ENCODE data around the gene MOCOS.

The MOCOS gene

DNA sequence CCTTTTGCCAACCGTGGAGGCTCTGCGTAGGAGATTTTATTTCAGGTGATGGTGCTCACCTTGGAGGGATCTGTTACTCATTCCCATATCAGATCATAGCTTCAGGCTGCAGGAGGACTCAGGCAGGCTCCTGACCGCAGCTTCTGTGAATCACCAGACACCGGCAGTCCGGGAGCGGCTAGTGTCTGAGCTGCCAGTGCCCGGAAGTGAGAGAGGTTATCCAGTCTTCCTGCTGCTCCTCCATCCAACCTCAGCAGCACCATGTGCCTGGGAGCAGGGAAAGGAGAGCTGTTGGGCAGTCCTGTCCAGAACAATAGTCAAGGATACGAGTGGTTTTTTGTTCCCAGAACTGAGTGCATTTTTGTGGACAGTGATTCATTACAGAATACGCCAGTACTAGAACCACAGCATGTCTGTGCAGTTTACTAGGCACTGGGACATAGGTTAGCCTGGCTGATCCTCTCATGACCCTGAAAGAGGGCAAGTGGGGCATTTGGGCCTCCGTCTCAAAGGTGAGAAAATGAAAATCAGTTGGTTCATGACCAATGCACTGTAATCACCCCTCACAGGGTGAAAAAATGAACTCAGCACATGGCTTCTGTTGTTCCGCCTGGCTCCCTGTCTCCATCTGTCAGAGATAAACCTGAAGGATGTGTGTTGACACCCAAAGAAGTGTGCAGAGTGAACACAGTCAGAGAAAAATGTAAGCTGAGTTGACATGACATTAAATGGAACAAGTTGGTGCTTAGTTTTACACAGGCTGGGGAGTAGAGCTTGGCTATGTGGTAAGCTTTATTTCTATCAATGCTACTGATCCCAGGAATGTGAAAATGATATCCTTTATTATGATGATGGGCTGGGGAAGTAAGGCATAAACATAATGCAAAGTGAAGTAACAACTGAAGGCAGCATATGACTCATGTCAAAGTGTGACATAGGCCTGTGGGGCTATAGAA lies 122.4 kb downstream of the MOCOS start:
- TF ChIP-seq, protein P1, sequence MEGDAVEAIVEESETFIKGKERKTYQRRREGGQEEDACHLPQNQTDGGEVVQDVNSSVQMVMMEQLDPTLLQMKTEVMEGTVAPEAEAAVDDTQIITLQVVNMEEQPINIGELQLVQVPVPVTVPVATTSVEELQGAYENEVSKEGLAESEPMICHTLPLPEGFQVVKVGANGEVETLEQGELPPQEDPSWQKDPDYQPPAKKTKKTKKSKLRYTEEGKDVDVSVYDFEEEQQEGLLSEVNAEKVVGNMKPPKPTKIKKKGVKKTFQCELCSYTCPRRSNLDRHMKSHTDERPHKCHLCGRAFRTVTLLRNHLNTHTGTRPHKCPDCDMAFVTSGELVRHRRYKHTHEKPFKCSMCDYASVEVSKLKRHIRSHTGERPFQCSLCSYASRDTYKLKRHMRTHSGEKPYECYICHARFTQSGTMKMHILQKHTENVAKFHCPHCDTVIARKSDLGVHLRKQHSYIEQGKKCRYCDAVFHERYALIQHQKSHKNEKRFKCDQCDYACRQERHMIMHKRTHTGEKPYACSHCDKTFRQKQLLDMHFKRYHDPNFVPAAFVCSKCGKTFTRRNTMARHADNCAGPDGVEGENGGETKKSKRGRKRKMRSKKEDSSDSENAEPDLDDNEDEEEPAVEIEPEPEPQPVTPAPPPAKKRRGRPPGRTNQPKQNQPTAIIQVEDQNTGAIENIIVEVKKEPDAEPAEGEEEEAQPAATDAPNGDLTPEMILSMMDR (IDR thresholded peaks at IDR 0.05; ENCODE audit: control insufficient read depth, insufficient read depth, low read depth, low read length, missing control alignments) = no peak
- H3K4me3 ChIP-seq (ENCODE audit: control insufficient read depth, low read depth, low read length) = no peak overlapping the region
- peak; percentile 99 for DNase-seq (ENCODE audit: low read depth)

DNA sequence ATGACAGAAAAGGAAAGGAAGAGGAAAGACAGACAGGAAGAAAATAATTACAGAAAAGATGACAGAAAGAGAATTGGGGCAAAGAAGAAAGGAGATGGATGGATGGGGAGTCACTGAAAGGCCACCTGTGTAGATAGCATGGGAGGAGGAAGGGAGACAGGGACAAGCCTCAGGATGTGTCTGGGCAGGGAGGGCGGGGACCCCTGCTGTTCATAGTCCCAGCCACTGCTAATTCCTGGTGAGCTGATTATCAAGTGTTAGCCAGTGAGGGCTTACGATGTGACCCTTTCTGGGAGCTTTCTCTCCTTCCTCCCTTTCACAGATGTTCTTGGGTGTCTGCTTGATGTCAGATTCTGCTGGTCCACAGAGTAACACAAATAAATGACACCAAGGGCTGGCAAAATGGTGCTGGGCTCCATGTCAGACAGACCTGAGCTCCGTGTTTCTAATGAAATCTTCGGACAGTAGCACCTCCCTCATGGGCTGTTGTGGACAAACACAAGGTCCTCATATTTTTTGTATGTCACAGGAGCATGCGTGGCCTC lies 123.8 kb downstream of the MOCOS start:
- TF ChIP-seq, protein P1 (IDR thresholded peaks at IDR 0.05; ENCODE audit: control insufficient read depth, insufficient read depth, low read depth, low read length, missing control alignments) = no peak
- no peak overlapping the region for H3K4me3 ChIP-seq (ENCODE audit: control insufficient read depth, low read depth, low read length)
- DNase-seq (ENCODE audit: low read depth) = no peak

DNA sequence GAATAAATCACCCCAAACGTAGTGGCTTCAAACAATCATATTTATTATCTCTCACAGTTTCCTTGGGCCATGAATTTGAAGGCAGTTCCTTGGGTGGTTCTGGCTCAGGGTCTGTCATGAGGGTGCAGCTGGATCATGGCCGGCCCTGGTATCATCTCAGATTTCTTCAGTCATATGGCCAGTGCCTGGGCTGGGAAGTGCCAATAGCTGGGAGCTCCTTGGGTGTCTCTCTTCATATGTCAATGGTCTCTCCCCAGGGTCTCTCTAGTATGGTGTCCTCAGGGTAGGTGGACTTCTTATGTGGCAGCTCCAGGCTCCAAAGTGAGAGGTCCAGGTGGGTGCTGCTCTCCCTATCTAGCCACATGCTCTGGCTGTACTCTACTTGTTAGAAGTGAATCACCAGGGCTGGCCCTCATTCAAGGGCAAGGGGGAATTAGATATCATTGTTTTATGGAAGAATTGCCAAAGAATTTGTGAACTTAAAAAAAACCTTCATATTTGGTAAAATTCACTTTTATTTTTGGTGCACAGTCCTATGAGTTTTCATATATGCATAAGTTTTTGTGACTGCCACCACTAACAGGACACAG lies 125.6 kb downstream of the MOCOS start:
- TF ChIP-seq, protein P1 (IDR thresholded peaks at IDR 0.05; ENCODE audit: control insufficient read depth, insufficient read depth, low read depth, low read length, missing control alignments) = no peak
- no peak for DNase-seq (ENCODE audit: low read depth)

DNA sequence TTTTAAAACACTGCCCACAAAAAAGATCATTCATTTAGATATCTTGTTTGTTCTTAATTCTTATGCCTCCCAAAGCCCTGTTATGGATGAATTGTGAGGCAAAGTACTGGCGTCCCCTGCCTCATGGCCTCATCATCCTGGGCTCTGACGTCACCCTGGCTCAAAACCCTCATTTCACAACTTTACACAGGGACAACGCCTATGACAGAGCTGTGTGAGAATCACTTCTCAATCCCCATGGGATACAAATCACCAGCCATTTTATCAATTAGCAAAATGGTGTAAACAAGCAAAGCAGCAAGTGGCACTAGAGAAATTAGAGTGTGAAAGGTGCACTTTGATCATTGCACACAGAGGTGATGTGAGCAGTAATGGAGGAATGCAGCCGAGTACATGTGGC lies 126.8 kb downstream of the MOCOS start:
- TF ChIP-seq, protein P1 (IDR thresholded peaks at IDR 0.05; ENCODE audit: control insufficient read depth, insufficient read depth, low read depth, low read length, missing control alignments) = no peak
- H3K4me3 ChIP-seq (ENCODE audit: control insufficient read depth, low read depth, low read length) = no peak overlapping the region
- no peak for DNase-seq (ENCODE audit: low read depth)

More for the DNA sequence above, 125.6 kb downstream of the MOCOS start:
- no peak overlapping the region for H3K4me3 ChIP-seq (ENCODE audit: control insufficient read depth, low read depth, low read length)

DNA sequence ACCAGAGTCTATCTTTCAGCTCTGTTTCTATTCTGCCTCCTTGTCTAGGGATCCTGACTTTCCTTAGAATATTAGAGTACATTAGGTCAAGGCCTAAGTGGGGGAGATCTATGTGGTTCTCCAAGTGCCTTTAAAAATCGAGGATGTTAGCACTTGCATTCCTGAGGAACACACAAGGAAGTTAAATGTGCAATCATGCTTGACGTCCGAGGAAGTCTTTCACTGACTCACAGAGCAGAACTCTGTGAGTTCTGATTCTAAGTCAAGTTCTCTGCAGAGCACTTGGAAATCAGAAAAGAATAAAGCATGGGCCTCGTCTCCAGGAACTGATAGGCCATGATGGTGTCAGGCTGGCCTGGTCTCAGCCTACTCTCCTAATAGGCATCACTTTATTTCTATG lies 127.5 kb downstream of the MOCOS start:
- peak; percentile 70 for DNase-seq (ENCODE audit: low read depth)
- TF ChIP-seq, protein P1 (IDR thresholded peaks at IDR 0.05; ENCODE audit: control insufficient read depth, insufficient read depth, low read depth, low read length, missing control alignments) = no peak

DNA sequence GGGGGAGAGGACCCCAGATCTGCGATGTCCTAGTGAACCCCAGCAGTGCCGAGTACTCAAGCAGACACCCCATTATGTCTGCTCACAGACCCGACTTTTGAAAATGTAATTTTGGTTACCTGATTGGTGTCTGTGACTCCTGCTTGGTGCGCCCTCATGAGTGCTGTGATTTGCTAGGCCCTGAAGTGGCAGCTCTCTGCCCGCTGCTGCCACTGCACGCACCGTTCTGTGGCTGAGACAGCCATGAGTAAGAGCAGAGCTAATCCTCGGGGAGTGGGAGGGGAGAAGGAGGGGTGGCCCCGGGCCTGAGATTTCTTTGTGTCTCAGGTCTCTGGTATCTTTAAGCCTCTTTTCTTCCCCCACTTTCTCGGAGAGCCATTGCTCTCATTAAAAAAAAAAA lies 128.4 kb downstream of the MOCOS start:
- no peak for DNase-seq (ENCODE audit: low read depth)
- H3K4me3 ChIP-seq (ENCODE audit: control insufficient read depth, low read depth, low read length) = no peak overlapping the region
- TF ChIP-seq, protein P1 (IDR thresholded peaks at IDR 0.05; ENCODE audit: control insufficient read depth, insufficient read depth, low read depth, low read length, missing control alignments) = no peak

More for the DNA sequence above, 127.5 kb downstream of the MOCOS start:
- H3K4me3 ChIP-seq (ENCODE audit: control insufficient read depth, low read depth, low read length) = no peak overlapping the region
